ENCODE data around the gene DCC. TPM values are rescaled to one million over a fixed set of nuclear protein-coding genes. Genes with fewer than 3 reads are reported as not detected.

The DCC gene
- polyA plus RNA-seq, 1 donor (not counting 4 experiments of a cell fraction or from before 2014, with no cell fraction given), result not detected

GRCh38 chr18:52337276-52337675, 2.7 kb upstream of the DCC start:
- no peak overlapping the region for H3K27ac ChIP-seq (ENCODE audit: control insufficient read depth, insufficient read depth, low read length)
- H3K9ac ChIP-seq (ENCODE audit: control insufficient read depth, extremely low read depth, insufficient read depth, low read length), result no peak overlapping the region
- H4K20me1 ChIP-seq (ENCODE audit: control insufficient read depth, extremely low read depth, insufficient read depth, low read length), result no peaks in the 10 kb centered on the region
- no peaks in the 10 kb centered on the region for H3K4me1 ChIP-seq (ENCODE audit: control insufficient read depth, extremely low read depth, insufficient read depth, low read length)
- no peak overlapping the region for H2AFZ ChIP-seq (ENCODE audit: control insufficient read depth, low read length)
- no peak for FAIRE-seq
- H3K79me2 ChIP-seq (ENCODE audit: control insufficient read depth, insufficient read depth, low read length), result no peaks in the 10 kb centered on the region
- dilution Hi-C loops (cut with MboI; ENCODE audit: extremely low pct_ligation_motif_present, low sequenced_read_pairs), result no loop called here
- no peaks in the 10 kb centered on the region for H3K9me1 ChIP-seq (ENCODE audit: control insufficient read depth, extremely low read depth, insufficient read depth, low read length)
- TF ChIP-seq, protein P1, sequence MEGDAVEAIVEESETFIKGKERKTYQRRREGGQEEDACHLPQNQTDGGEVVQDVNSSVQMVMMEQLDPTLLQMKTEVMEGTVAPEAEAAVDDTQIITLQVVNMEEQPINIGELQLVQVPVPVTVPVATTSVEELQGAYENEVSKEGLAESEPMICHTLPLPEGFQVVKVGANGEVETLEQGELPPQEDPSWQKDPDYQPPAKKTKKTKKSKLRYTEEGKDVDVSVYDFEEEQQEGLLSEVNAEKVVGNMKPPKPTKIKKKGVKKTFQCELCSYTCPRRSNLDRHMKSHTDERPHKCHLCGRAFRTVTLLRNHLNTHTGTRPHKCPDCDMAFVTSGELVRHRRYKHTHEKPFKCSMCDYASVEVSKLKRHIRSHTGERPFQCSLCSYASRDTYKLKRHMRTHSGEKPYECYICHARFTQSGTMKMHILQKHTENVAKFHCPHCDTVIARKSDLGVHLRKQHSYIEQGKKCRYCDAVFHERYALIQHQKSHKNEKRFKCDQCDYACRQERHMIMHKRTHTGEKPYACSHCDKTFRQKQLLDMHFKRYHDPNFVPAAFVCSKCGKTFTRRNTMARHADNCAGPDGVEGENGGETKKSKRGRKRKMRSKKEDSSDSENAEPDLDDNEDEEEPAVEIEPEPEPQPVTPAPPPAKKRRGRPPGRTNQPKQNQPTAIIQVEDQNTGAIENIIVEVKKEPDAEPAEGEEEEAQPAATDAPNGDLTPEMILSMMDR (optimal IDR thresholded peaks at IDR 0.05 in 1 of 3, IDR thresholded peaks at IDR 0.05 in 1 of 3, conservative IDR thresholded peaks at IDR 0.05 in 1 of 3; ENCODE audit: extremely low read depth in 1 of 3, insufficient read depth in 2 of 3, low read length in 3 of 3), result no peak
- TF ChIP-seq EZH2 (IDR thresholded peaks at IDR 0.05; ENCODE audit: low read length), result no peak
- H3K4me2 ChIP-seq (ENCODE audit: control insufficient read depth, extremely low read depth, insufficient read depth, low read depth, low read length), result no peak overlapping the region
- H3K36me3 ChIP-seq (ENCODE audit: control insufficient read depth in 2 of 2, extremely low read depth in 1 of 2, insufficient read depth in 2 of 2, low read length in 2 of 2), result no peaks in the 10 kb centered on the region
- no peaks in the 10 kb centered on the region for H3K9me3 ChIP-seq (ENCODE audit: control insufficient read depth, low read depth, low read length)
- H3K27me3 ChIP-seq (ENCODE audit: control insufficient read depth, extremely low read depth, insufficient read depth, low read length), result peaks cover 30% of the 10 kb centered on the region
- H3K4me3 ChIP-seq (ENCODE audit: control insufficient read depth in 2 of 3, extremely low read depth in 1 of 3, insufficient read depth in 2 of 3, low read depth in 1 of 3, low read length in 3 of 3), result no peak overlapping the region
- no peak for DNase-seq (ENCODE audit: low read depth, low spot score)

GRCh38 chr18:52340406-52341102, 557 bp downstream of the DCC start:
- H2AFZ ChIP-seq (ENCODE audit: control insufficient read depth, low read length), result peak overlapping the region; percentile 5
- H3K9ac ChIP-seq (ENCODE audit: control insufficient read depth, extremely low read depth, insufficient read depth, low read length), result no peak overlapping the region
- no peak overlapping the region for H3K27ac ChIP-seq (ENCODE audit: control insufficient read depth, insufficient read depth, low read length)
- H3K4me1 ChIP-seq (ENCODE audit: control insufficient read depth, extremely low read depth, insufficient read depth, low read length), result no peaks in the 10 kb centered on the region
- FAIRE-seq, result no peak
- DNase-seq (ENCODE audit: low read depth, low spot score), result no peak
- dilution Hi-C loops (cut with MboI; ENCODE audit: extremely low pct_ligation_motif_present, low sequenced_read_pairs), result no loop called here
- H4K20me1 ChIP-seq (ENCODE audit: control insufficient read depth, extremely low read depth, insufficient read depth, low read length), result no peaks in the 10 kb centered on the region
- no peaks in the 10 kb centered on the region for H3K9me3 ChIP-seq (ENCODE audit: control insufficient read depth, low read depth, low read length)
- H3K36me3 ChIP-seq (ENCODE audit: control insufficient read depth in 2 of 2, extremely low read depth in 1 of 2, insufficient read depth in 2 of 2, low read length in 2 of 2), result no peaks in the 10 kb centered on the region
- H3K27me3 ChIP-seq (ENCODE audit: control insufficient read depth, extremely low read depth, insufficient read depth, low read length), result peaks cover 37% of the 10 kb centered on the region
- H3K9me1 ChIP-seq (ENCODE audit: control insufficient read depth, extremely low read depth, insufficient read depth, low read length), result no peaks in the 10 kb centered on the region
- TF ChIP-seq EZH2 (IDR thresholded peaks at IDR 0.05; ENCODE audit: low read length), result peak; percentile 83
- TF ChIP-seq, protein P1 (optimal IDR thresholded peaks at IDR 0.05 in 1 of 3, IDR thresholded peaks at IDR 0.05 in 1 of 3, conservative IDR thresholded peaks at IDR 0.05 in 1 of 3; ENCODE audit: extremely low read depth in 1 of 3, insufficient read depth in 2 of 3, low read length in 3 of 3), result no peak
- H3K4me3 ChIP-seq (ENCODE audit: control insufficient read depth in 2 of 3, extremely low read depth in 1 of 3, insufficient read depth in 2 of 3, low read depth in 1 of 3, low read length in 3 of 3), result no peak overlapping the region
- no peaks in the 10 kb centered on the region for H3K79me2 ChIP-seq (ENCODE audit: control insufficient read depth, insufficient read depth, low read length)
- peak overlapping the region; percentile 41 for H3K4me2 ChIP-seq (ENCODE audit: control insufficient read depth, extremely low read depth, insufficient read depth, low read depth, low read length)

Data from keratinocyte (primary cell).